Chondrocyte (in vitro differentiated cells): ENCODE results near the gene SAPCD2. TPM values are rescaled to one million over a fixed set of nuclear protein-coding genes. Genes with fewer than 3 reads are reported as not detected.

Experiments
- DNase-seq: peaks from one replicate; pipeline ENCODE4 v3.0.0; 2021; ENCODE audit warnings: mixed read lengths, low spot score
- H3K27ac Mint-ChIP-seq: one replicate; pipeline ENCODE4 v1.8.0; 2021; ENCODE audit warnings: mild to moderate bottlenecking, moderate library complexity, mixed read lengths; ENCODE audit not compliant: unreplicated experiment
- H3K27me3 Mint-ChIP-seq: 2 replicates; pipeline ENCODE4 v1.8.0; 2021; ENCODE audit warnings: low read depth, mixed read lengths
- H3K36me3 Mint-ChIP-seq: 2 replicates; pipeline ENCODE4 v1.8.0; 2021; ENCODE audit warnings: low read depth, mixed read lengths
- H3K4me1 Mint-ChIP-seq: 2 replicates; pipeline ENCODE4 v1.8.0; 2021; ENCODE audit warnings: low read depth, mild to moderate bottlenecking, mixed read lengths
- H3K4me3 Mint-ChIP-seq: one replicate; pipeline ENCODE4 v1.8.0; 2021; ENCODE audit warnings: mild to moderate bottlenecking, moderate library complexity, mixed read lengths; ENCODE audit not compliant: unreplicated experiment
- H3K9me3 Mint-ChIP-seq: 2 replicates; pipeline ENCODE4 v1.8.0; 2021; ENCODE audit warnings: low read depth, mixed read lengths
- total RNA-seq: library from RNA; stranded (reverse); gene quantifications from 3 replicates; pipeline ENCODE4 v1.2.1, GENCODE V29; 2021
- TF ChIP-seq, protein P1 (sequence below): fragments of 200-600 bp; sonication (generic); IDR thresholded peaks from 2 replicates; pipeline ENCODE4 v1.5.0; 2021; ENCODE audit warnings: antibody characterized with exemption, mild to moderate bottlenecking, moderate library complexity

Gene SAPCD2
- total RNA-seq, 1 donor from 2014 or later, result 2.5 TPM

DNA sequence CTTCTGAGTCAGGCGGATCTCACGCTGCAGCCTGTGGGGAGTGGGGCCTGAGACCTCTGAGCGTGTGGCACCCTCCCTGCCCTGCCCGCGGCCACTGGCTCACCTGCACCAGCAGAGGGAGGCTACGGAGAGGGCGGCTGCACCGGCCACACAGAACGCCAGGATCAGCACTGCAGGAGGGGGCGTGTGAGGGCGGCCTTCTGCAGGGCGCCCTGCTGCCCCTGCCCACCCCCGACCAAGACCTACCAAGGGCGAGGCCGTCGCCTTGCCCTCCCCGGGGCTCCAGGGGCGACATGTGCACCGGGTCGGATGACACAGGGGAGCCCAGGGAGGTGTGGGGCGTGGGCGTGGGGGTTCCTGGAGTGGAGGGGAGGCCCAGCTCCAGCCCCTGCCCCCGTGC, 29.8 kb downstream of the SAPCD2 start:
- no peak overlapping the region for H3K27ac Mint-ChIP-seq
- no peaks in the 10 kb centered on the region for H3K9me3 Mint-ChIP-seq
- no peak for DNase-seq
- no peak overlapping the region for H3K4me3 Mint-ChIP-seq
- H3K27me3 Mint-ChIP-seq, result no peaks in the 10 kb centered on the region
- H3K36me3 Mint-ChIP-seq, result peaks cover 4% of the 10 kb centered on the region
- peaks cover 14% of the 10 kb centered on the region for H3K4me1 Mint-ChIP-seq
- TF ChIP-seq, protein P1, sequence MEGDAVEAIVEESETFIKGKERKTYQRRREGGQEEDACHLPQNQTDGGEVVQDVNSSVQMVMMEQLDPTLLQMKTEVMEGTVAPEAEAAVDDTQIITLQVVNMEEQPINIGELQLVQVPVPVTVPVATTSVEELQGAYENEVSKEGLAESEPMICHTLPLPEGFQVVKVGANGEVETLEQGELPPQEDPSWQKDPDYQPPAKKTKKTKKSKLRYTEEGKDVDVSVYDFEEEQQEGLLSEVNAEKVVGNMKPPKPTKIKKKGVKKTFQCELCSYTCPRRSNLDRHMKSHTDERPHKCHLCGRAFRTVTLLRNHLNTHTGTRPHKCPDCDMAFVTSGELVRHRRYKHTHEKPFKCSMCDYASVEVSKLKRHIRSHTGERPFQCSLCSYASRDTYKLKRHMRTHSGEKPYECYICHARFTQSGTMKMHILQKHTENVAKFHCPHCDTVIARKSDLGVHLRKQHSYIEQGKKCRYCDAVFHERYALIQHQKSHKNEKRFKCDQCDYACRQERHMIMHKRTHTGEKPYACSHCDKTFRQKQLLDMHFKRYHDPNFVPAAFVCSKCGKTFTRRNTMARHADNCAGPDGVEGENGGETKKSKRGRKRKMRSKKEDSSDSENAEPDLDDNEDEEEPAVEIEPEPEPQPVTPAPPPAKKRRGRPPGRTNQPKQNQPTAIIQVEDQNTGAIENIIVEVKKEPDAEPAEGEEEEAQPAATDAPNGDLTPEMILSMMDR, result no peak

DNA sequence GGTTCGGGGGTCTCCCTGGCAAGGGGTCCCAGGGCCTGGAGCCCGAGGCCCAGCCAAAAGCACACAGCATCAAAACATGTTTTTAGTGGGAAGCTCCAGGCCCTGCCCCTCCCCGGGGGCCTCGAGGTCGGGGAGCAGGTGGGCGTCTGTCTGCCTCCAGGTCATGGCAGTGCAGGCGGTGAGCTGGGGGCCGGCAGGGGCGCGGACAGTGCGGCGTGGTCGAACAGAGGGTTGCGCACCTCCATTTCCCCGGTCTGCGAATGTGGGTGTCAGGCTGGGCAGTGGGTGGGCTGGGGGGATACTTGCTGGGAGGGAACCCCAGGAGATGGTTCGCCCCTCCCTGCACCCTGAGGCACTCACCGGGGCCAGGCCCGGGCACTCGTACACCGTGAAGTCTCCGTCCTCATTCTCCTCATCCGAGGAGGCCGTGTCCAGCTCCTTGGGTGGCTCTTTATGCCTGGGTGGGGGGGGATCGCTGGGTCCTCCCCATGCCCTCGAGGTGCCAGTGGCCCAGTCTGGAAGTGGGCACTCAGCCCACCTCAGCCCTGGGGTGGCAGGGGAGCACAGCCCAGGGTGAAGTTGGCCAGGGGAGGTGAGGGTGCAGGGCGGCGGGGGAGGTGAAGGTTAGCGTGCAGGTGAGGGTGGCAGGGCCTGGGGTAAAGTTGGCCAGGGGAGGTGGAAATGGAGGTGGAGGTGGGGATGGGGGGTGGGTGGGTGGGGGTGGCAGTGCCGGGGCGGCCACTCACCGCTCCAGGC, 30.6 kb downstream of the SAPCD2 start:
- Mint-ChIP-seq H3K36me3 (peaks cover 4% of the 10 kb centered on the region), H3K27ac (no peak overlapping the region)
- TF ChIP-seq, protein P1, result no peak

DNA sequence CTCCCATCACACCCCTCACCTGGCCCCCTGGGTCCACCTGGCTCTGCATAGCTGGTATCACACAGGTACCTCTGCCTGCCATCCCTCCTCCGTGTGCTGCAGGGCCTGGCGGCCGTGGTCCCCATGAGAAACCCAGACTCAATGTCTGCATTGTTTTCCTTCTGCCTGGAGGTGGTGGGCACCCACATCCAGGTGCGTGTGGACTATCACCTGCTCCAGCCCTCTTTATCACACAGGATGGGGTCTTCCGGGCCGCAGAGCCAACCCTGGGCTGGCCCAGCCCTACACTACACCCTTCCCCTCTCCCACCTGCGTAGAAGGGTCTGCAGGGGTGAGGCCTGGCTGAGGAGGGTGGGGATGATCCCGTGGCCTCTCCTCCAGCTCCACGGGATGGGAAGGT, 31.4 kb downstream of the SAPCD2 start:
- H3K4me3 Mint-ChIP-seq, result no peak overlapping the region
- no peaks in the 10 kb centered on the region for H3K9me3 Mint-ChIP-seq
- no peak for DNase-seq
- no peaks in the 10 kb centered on the region for H3K27me3 Mint-ChIP-seq
- peaks cover 4% of the 10 kb centered on the region for H3K36me3 Mint-ChIP-seq
- TF ChIP-seq, protein P1, result no peak
- no peak overlapping the region for H3K27ac Mint-ChIP-seq
- peaks cover 2% of the 10 kb centered on the region for H3K4me1 Mint-ChIP-seq

More for the DNA sequence above, 30.6 kb downstream of the SAPCD2 start:
- no peaks in the 10 kb centered on the region for H3K27me3 Mint-ChIP-seq
- H3K4me1 Mint-ChIP-seq, result peaks cover 9% of the 10 kb centered on the region
- H3K9me3 Mint-ChIP-seq, result no peaks in the 10 kb centered on the region
- no peak overlapping the region for H3K4me3 Mint-ChIP-seq
- DNase-seq, result no peak

DNA sequence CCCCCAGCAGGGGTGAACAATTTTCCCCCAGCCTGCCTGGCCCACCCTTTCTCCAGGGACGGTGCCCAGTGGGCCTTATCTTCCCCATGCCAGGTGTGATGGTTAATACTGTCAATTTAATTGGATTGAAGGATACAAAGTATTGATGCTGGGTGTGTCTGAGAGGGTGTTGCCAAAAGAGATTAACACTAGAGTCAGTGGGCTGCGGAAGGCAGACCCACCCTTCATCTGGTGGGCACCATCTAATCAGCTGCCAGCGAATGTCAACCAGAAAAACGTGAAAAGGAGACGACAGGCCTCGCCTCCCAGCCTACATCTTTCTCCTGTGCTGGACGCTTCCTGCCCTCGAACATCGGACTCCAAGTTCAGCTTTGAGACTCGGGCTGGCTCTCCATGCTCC, 32.9 kb downstream of the SAPCD2 start:
- Mint-ChIP-seq H3K4me3 (no peak overlapping the region), H3K9me3 (no peaks in the 10 kb centered on the region), H3K27ac (no peak overlapping the region), H3K4me1 (no peaks in the 10 kb centered on the region), H3K36me3 (peaks cover 4% of the 10 kb centered on the region), H3K27me3 (no peaks in the 10 kb centered on the region)
- DNase-seq, result no peak
- TF ChIP-seq, protein P1, result no peak

DNA sequence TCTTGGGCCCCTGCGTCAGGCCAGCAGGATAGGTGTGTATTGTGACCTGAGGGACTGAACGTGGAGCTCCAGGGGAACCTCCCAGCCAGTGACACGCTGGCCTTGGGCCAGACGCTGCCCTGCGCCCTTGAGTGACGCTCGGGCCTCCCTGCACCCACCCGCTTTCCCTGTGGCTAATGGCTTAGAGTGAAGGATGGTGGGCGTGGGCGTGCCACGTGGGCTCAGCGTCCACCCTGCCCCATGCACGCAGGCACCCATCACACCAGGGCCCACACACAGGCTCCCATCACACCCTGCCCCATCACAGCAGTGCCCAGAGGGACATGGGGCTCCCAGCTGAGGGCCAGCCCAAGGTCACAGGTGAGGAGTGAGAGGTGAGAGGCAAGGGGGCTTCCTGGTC, 33.3 kb downstream of the SAPCD2 start:
- H3K27ac Mint-ChIP-seq, result no peak overlapping the region
- H3K36me3 Mint-ChIP-seq, result peaks cover 4% of the 10 kb centered on the region
- no peaks in the 10 kb centered on the region for H3K27me3 Mint-ChIP-seq
- no peak for DNase-seq
- TF ChIP-seq, protein P1, result no peak
- no peak overlapping the region for H3K4me3 Mint-ChIP-seq
- no peaks in the 10 kb centered on the region for H3K4me1 Mint-ChIP-seq
- H3K9me3 Mint-ChIP-seq, result no peaks in the 10 kb centered on the region
